Memory B cell (primary cell): ENCODE data around the gene SH3BP4.

Experiments used
- ATAC-seq: fragments of 150-1000 bp; cut with Tn5 transposase; 2 replicates; pipeline ENCODE4 v1.10.0; 2021; ENCODE audit warnings: low read depth, mild to moderate bottlenecking, moderate library complexity
- DNase-seq, 2 donors: peaks; one replicate each; pipeline ENCODE4 v3.0.0; 2022; ENCODE audit warnings: low spot score in 2 of 2
- H3K27ac Mint-ChIP-seq: one replicate; pipeline ENCODE4 v1.8.0; 2022; ENCODE audit warnings: mild to moderate bottlenecking, moderate library complexity, mixed read lengths
- H3K27me3 Mint-ChIP-seq: one replicate; pipeline ENCODE4 v1.8.0; 2022; ENCODE audit warnings: mixed read lengths
- H3K36me3 Mint-ChIP-seq: one replicate; pipeline ENCODE4 v1.8.0; 2022; ENCODE audit warnings: mild to moderate bottlenecking, mixed read lengths
- H3K4me1 Mint-ChIP-seq: one replicate; pipeline ENCODE4 v1.8.0; 2022; ENCODE audit warnings: mixed read lengths
- H3K4me3 Mint-ChIP-seq: one replicate; pipeline ENCODE4 v1.8.0; 2022; ENCODE audit warnings: mild to moderate bottlenecking, moderate library complexity, mixed read lengths
- H3K9me3 Mint-ChIP-seq: one replicate; pipeline ENCODE4 v1.8.0; 2022; ENCODE audit warnings: mixed read lengths

Gene SH3BP4

DNA sequence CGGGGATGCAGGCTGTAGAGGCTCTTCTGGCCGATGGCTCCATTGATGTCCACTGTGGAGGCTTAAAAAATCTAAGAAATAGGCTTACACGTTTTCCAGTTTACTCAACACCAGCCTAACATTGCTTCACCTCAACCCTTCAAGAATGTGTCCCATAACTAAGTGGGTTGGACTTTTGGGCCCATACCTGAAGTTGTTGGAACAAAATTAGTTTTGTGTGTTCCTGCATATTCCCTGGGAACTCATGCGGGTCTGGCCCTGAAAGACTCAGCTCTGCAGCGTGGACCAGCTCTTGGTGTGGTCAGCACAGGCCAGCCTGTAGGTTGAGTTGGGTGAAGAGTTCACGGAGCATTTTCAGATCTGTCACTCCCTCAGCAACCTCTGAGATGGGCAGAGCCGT, 38.5 kb downstream of the SH3BP4 start:
- Mint-ChIP-seq H3K36me3 (no peaks in the 10 kb centered on the region), H3K9me3 (no peaks in the 10 kb centered on the region), H3K27ac (no peak overlapping the region), H3K4me1 (peaks cover 15% of the 10 kb centered on the region), H3K4me3 (no peak overlapping the region), H3K27me3 (no peaks in the 10 kb centered on the region)
- no peak for DNase-seq
- no peak for ATAC-seq

DNA sequence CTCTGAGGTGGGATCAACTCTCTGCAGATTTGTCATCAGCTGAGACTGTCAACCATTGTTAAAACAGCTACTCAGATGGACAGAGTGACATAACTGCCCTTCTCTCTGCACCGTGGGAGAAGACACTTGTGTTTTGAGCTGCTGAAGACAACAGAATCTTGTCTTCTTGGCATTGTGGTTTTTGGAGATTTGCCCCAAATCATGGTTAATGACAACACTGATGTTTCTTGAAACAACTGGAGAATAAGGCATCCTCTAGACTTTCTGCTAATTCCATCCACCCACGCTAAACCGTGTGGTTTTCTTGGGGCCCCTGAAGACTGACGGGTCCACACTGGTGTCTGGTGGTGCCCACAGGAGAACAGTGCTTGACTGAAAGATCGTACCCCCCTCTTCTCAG, 39.5 kb downstream of the SH3BP4 start:
- H3K9me3 Mint-ChIP-seq = no peaks in the 10 kb centered on the region
- H3K4me3 Mint-ChIP-seq = no peak overlapping the region
- DNase-seq (no peak), ATAC-seq (no peak)
- no peaks in the 10 kb centered on the region for H3K27me3 Mint-ChIP-seq
- peaks cover 15% of the 10 kb centered on the region for H3K4me1 Mint-ChIP-seq
- H3K36me3 Mint-ChIP-seq = no peaks in the 10 kb centered on the region
- no peak overlapping the region for H3K27ac Mint-ChIP-seq

DNA sequence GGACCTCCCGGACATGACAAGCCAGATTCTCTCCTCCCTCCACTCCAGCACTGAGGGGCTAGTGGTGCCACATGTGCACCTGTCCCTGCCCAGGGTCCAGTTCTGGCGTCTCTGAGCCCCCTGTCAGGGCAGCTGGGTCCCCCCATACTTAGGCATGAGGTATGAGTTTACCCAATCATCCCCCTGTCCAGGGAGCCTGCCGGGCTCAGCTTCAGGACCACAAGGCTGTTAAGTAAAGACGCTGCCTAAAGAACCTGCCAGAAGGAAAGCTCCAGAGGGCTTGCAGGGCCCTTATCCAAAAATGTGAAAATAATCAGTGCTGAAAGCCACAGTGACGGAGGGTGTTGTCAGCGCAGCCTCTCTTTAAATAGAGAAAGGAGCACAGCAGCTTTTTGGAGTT, 40.0 kb downstream of the SH3BP4 start:
- no peak for DNase-seq
- H3K4me3 Mint-ChIP-seq = no peak overlapping the region
- no peaks in the 10 kb centered on the region for H3K36me3 Mint-ChIP-seq
- no peak for ATAC-seq
- H3K27me3 Mint-ChIP-seq = no peaks in the 10 kb centered on the region
- peaks cover 15% of the 10 kb centered on the region for H3K4me1 Mint-ChIP-seq
- no peaks in the 10 kb centered on the region for H3K9me3 Mint-ChIP-seq
- H3K27ac Mint-ChIP-seq = no peak overlapping the region

GRCh38 chr2:234992196-234992595, 40.4 kb downstream of the SH3BP4 start:
- Mint-ChIP-seq H3K4me3 (no peak overlapping the region), H3K9me3 (no peaks in the 10 kb centered on the region), H3K4me1 (peaks cover 15% of the 10 kb centered on the region), H3K27ac (no peak overlapping the region), H3K36me3 (no peaks in the 10 kb centered on the region), H3K27me3 (no peaks in the 10 kb centered on the region)
- DNase-seq = no peak
- no peak for ATAC-seq

DNA sequence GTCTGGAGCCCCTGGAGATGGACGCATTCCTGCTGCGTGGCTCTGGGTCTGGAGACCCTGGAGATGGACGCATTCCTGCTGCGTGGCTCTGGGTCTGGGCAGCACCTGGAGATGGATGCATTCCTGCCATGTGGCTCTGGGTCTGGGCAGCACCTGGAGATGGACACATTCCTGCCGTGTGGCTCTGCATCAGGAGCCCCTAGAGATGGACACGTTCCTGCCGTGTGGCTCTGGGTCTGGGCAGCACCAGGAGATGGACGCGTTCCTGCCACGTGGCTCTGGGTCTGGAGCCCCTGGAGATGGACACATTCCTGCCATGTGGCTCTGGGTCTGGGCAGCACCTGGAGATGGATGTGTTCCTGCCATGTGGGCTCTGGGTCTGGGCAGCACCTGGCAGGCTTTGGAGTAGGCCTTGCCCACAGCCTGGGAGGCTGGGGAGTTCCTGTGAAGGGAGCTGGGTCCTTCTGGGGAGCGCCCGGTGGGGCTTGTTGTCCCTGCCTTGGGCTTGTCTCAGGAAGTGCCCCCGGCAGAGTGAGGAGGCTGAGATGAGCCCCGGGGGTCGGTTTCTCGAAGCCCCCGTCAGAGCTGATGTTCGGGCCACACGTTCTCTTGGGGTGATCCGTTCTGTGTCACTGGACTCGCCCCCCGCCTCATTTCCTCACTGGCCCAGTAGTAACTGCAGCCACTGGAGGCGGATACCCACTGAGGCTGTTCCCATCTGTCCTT, 41.0 kb downstream of the SH3BP4 start:
- Mint-ChIP-seq H3K36me3 (no peaks in the 10 kb centered on the region), H3K4me3 (peak overlapping the region; percentile 71), H3K27ac (no peak overlapping the region), H3K27me3 (no peaks in the 10 kb centered on the region), H3K4me1 (peaks cover 15% of the 10 kb centered on the region), H3K9me3 (no peaks in the 10 kb centered on the region)
- DNase-seq (no peak), ATAC-seq (no peak)

GRCh38 chr2:234993541-234993981, 41.7 kb downstream of the SH3BP4 start:
- H3K9me3 Mint-ChIP-seq = no peaks in the 10 kb centered on the region
- DNase-seq = peak in 1 of 2 donors; percentile 25
- peak overlapping the region; percentile 71 for H3K4me3 Mint-ChIP-seq
- no peak overlapping the region for H3K27ac Mint-ChIP-seq
- no peaks in the 10 kb centered on the region for H3K27me3 Mint-ChIP-seq
- peak; percentile 84 for ATAC-seq
- H3K36me3 Mint-ChIP-seq = no peaks in the 10 kb centered on the region
- peaks cover 15% of the 10 kb centered on the region for H3K4me1 Mint-ChIP-seq

- H3K36me3 Mint-ChIP-seq = no peaks in the 10 kb centered on the region
- ATAC-seq = no peak
- no peaks in the 10 kb centered on the region for H3K9me3 Mint-ChIP-seq
Observed at GRCh38 chr2:234994438-234995321, 42.9 kb downstream of the SH3BP4 start.

GRCh38 chr2:234995332-234996068, 43.7 kb downstream of the SH3BP4 start:
- H3K36me3 Mint-ChIP-seq = no peaks in the 10 kb centered on the region
- no peaks in the 10 kb centered on the region for H3K9me3 Mint-ChIP-seq
- H3K27me3 Mint-ChIP-seq = no peaks in the 10 kb centered on the region
- peaks cover 15% of the 10 kb centered on the region for H3K4me1 Mint-ChIP-seq
- no peak overlapping the region for H3K4me3 Mint-ChIP-seq
- no peak for ATAC-seq
- no peak overlapping the region for H3K27ac Mint-ChIP-seq
- DNase-seq = no peak

More at GRCh38 chr2:234994438-234995321, 42.9 kb downstream of the SH3BP4 start:
- H3K27me3 Mint-ChIP-seq = no peaks in the 10 kb centered on the region
- peaks cover 15% of the 10 kb centered on the region for H3K4me1 Mint-ChIP-seq
- no peak overlapping the region for H3K4me3 Mint-ChIP-seq
- no peak for DNase-seq
- H3K27ac Mint-ChIP-seq = peak overlapping the region; percentile 59

GRCh38 chr2:234996069-234996940, 44.5 kb downstream of the SH3BP4 start:
- Mint-ChIP-seq H3K27ac (no peak overlapping the region), H3K27me3 (no peaks in the 10 kb centered on the region), H3K9me3 (no peaks in the 10 kb centered on the region), H3K36me3 (no peaks in the 10 kb centered on the region), H3K4me3 (no peak overlapping the region), H3K4me1 (peaks cover 15% of the 10 kb centered on the region)
- ATAC-seq (no peak), DNase-seq (no peak)

- Mint-ChIP-seq H3K27me3 (no peaks in the 10 kb centered on the region), H3K36me3 (no peaks in the 10 kb centered on the region), H3K9me3 (no peaks in the 10 kb centered on the region), H3K27ac (no peak overlapping the region), H3K4me3 (no peak overlapping the region), H3K4me1 (peaks cover 15% of the 10 kb centered on the region)
- no peak for DNase-seq
- ATAC-seq = no peak
Observed at GRCh38 chr2:234996941-234997270, 45.1 kb downstream of the SH3BP4 start.

GRCh38 chr2:234997389-234997788, 45.6 kb downstream of the SH3BP4 start:
- Mint-ChIP-seq H3K27me3 (no peaks in the 10 kb centered on the region), H3K4me1 (peaks cover 15% of the 10 kb centered on the region), H3K27ac (no peak overlapping the region), H3K36me3 (no peaks in the 10 kb centered on the region), H3K9me3 (no peaks in the 10 kb centered on the region), H3K4me3 (no peak overlapping the region)
- ATAC-seq (no peak), DNase-seq (no peak)

DNA sequence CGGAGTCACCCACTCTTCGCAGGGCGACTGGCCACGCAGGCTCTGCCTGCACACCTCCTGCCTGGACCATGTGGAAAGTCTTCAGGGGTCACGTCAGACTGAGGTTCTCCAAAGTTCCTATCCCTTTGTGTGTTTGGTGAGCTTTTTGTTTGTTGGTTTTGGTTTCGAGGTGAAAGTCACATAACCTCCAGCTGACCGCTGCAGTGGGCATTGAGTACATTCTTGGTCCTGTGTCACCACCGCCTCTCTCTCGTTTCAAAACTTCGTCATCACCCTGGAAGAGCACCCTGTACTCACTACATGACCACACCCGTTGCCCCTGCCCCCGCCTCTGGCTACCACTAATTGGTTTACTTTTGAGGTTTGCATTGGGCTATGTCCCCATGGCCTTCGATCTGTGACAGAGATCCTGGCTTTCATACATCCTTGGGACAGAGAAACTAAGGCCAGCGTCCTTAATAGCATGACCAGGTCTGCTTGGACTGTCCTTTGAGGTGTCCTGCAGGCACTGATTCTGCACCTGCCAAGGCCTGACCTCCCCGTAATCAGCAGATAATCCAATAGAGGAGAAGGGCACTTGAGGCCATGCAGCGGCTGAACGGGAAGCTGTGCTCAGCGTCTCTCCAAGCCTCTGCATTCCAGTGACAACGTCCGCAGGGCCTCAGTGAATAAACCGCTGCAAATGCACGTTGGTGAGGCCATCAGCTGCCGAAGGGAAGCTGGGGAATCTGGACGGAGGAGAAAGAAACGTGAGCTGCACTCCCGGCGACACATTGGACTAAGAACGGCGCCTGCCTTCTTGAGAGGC, 46.8 kb downstream of the SH3BP4 start:
- H3K4me3 Mint-ChIP-seq = no peak overlapping the region
- H3K9me3 Mint-ChIP-seq = no peaks in the 10 kb centered on the region
- no peaks in the 10 kb centered on the region for H3K36me3 Mint-ChIP-seq
- DNase-seq = no peak
- H3K27me3 Mint-ChIP-seq = no peaks in the 10 kb centered on the region
- no peak overlapping the region for H3K27ac Mint-ChIP-seq
- H3K4me1 Mint-ChIP-seq = peaks cover 10% of the 10 kb centered on the region
- ATAC-seq = no peak
